WI38 (cell line): ENCODE results near the gene INPP5K.
"Not testable (repeated sequence)": the region's sequence is repeated elsewhere in the genome, so short reads cannot be mapped to it uniquely, and the experiment has no call there.

ENCODE experiments used
- H3K4me3 ChIP-seq: 2 replicates; pipeline ENCODE4 v1.5.1; 2011; ENCODE audit warnings: low read depth, mild to moderate bottlenecking, control low read depth, low read length
- TF ChIP-seq, protein P1 (sequence below): IDR thresholded peaks from 2 replicates; pipeline ENCODE4 v1.5.1; 2012; ENCODE audit warnings: low read depth, mild to moderate bottlenecking, control low read depth, low read length

The INPP5K gene

DNA sequence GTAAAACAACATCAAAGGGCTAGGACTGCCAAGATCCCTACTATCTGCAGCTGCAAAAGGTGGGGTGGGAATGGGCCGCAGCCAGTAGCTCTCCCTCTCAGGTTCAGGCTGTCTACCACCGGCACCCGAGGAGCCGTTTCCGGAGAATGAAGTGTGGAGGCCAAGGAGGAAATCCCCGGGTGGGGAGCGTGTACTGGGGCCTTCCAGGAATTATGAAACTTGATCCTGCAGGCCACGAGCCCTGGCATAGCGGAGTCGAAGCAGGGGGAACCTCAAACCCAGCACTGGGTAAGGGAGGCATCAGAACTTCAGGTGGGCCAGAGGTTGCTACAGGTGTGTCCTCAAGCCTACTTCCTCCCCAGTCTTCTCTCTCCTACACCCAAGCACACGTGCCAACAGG, 5.1 kb downstream of the INPP5K start:
- TF ChIP-seq, protein P1, sequence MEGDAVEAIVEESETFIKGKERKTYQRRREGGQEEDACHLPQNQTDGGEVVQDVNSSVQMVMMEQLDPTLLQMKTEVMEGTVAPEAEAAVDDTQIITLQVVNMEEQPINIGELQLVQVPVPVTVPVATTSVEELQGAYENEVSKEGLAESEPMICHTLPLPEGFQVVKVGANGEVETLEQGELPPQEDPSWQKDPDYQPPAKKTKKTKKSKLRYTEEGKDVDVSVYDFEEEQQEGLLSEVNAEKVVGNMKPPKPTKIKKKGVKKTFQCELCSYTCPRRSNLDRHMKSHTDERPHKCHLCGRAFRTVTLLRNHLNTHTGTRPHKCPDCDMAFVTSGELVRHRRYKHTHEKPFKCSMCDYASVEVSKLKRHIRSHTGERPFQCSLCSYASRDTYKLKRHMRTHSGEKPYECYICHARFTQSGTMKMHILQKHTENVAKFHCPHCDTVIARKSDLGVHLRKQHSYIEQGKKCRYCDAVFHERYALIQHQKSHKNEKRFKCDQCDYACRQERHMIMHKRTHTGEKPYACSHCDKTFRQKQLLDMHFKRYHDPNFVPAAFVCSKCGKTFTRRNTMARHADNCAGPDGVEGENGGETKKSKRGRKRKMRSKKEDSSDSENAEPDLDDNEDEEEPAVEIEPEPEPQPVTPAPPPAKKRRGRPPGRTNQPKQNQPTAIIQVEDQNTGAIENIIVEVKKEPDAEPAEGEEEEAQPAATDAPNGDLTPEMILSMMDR, result no peak
- H3K4me3 ChIP-seq, result no peak overlapping the region

DNA sequence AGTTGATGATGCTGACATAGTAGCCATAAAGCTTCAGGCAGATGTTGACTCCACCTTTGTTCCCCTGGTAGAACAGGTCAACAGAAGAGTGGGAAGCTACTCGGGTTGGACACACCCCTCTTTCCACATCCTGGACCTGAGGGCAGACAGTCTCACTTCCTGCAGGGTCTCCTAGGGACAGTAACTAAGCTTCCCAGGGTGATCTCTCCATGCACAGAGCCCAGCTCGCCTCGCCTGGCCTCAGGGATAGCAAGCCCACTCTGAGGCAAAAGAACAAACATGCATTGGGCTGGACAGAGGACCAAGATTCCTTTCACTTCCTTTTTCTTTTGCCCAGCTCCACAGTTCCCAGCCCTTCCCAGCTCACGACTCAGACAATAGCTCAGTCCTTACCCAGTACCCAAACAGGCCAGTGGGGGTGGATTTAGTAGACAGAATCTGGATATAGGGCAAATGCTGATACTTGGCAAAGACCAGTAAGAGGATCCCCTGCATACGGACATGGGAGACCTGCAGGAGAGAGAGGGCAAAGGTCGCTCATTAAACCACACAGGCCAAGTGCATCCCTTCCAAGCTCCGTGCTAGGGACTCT, 7.0 kb downstream of the INPP5K start:
- H3K4me3 ChIP-seq, result no peak overlapping the region
- TF ChIP-seq, protein P1, result no peak

DNA sequence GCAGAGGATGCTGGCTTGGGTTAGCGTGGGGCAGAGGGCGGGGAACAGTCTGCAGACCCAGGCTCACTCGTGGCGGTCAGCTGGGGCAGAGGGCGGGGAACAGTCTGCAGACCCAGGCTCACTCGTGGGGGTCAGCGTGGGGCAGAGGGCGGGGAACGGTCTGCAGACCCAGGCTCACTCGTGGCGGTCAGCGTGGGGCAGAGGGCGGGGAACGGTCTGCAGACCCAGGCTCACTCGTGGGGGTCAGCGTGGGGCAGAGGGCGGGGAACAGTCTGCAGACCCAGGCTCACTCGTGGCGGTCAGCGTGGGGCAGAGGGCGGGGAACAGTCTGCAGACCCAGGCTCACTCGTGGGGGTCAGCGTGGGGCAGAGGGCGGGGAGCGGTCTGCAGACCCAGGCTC, 7.7 kb downstream of the INPP5K start:
- H3K4me3 ChIP-seq, result not testable (repeated sequence)

DNA sequence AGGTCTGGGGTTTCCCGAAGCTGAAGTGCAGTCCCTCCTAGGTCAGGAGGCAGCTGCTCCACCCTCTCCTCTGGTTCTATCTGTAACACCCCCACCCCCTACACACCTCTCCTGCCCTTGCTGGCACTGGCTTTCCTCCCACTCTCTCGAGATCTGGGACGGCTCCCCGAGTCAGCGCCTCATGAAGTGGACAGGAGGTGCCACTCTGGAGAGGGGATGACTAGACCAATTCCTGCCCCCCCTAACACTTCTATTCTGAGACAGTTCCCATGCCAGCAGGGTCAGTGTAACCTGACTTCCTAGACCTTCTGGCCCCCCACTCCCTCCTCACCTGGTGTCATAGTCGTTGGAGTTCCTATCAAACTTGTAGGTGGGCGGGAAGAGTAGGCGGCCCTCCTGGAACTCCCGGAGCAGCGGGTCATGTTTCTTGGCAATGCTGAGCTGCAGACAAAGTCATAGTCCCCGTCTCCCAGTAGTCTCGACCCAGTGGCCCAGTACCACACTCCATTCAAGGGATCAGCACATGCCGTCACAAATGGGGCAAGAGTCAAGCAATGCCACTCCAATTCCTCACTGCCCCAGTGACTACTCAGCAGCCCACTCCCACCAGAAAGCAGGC, 9.7 kb downstream of the INPP5K start:
- TF ChIP-seq, protein P1, result no peak
- H3K4me3 ChIP-seq, result no peak overlapping the region

DNA sequence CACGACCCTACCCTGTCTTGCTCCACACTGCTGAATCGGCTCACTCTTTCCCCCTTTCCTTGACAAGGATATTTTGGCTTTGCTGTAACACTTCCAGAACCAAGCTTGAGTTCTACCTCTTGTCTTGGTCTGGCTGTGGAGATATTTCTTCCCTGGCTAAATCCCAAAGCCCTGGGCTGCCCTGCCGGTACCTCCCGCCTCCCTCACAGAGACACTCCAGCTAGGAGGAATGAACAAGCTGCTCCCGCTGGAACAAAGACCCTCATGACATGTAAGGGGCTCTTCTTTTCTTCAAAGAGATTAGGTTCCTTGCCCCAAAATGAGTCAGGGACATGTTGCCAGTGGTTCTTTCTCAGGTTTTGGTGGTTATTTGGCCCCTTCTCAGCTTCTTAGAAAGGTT, 10.8 kb downstream of the INPP5K start:
- TF ChIP-seq, protein P1, result no peak
- no peak overlapping the region for H3K4me3 ChIP-seq

DNA sequence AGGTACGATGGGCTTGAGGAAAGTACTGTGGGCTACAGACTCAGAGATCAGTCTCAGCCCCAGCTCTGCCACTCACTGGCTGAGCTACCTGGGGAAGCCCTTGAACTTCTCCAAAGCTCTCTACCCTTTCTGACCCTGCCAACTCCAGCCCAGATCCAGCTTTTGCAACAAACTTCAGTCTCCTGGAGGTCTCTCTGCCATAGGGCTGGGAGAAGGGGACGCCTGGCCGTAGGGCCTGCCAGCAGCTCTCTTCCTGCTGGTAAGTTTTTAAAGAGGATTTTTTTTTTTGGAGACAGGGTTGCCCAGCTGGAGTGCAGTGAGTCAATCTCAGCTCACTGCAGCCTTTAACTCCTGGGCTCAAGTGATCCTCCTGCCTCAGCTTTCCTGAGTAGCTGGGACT, 11.5 kb downstream of the INPP5K start:
- TF ChIP-seq, protein P1, result no peak
- no peak overlapping the region for H3K4me3 ChIP-seq

DNA sequence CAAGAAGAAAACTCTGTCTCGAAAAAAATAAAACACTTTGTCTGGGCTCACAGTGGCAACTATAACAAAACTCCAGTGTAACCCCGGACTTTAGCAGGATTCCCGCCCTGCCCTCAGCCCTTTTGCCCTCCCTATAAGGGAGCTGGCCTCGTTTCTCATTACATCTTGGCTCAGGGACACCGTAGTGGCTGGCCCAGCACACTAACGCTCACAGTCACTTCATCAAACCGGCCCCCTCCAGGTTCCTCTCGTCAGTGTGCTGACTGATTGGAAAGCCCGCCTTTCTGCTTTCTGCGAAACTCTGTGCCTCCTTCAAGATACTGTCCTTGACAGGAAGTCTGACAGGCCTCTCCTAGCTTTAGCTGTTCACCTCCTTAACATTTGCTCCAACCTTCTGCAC, 12.7 kb downstream of the INPP5K start:
- no peak overlapping the region for H3K4me3 ChIP-seq
- TF ChIP-seq, protein P1, result no peak

DNA sequence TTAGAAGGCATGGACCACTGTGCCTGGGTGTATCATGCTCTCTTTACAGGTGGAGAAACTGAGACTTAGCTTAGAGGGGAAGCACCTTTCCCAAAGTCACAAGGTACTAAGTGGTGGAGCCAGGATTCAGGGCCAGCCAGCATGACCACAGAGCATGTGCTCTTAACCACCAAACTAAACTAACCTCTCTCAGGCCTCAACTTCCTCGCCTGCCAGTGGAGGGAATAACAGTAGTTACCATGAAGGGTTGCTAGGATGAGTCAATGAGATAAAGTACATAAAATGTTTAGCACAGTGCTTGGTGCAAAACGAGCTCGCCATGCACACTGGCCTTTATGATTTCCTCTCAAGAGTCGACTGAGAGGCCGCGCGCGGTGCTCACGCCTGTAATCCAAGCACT, 17.5 kb downstream of the INPP5K start:
- no peak overlapping the region for H3K4me3 ChIP-seq
- TF ChIP-seq, protein P1, result no peak
